CD1c-positive myeloid dendritic cell (primary cell): ENCODE results near the gene CRYL1.

ENCODE experiments used
- DNase-seq: peaks from one replicate; pipeline ENCODE4 v3.0.0-alpha.2; 2016; ENCODE audit errors: extremely low spot score

CRYL1 gene

DNA sequence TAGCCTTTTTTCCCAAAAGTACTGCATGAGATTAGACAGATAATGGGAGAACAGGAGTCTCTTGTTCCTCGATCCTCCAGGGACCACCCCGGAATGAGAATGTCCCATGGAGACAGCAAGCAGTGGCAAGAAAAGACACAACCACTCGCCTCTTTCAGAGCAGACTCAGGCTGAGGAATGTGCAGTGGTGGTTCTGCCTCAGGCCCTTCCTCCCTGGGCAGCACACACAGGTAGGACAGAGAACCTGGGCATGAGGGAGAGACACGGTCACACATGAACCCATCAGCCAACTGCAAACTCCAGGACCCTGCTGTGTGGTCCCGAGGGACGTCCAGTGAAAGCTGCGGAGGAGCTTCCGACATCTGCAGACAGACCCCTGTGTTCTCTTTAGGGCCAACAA lies 31.0 kb downstream of the CRYL1 start:
- no peak for DNase-seq

DNA sequence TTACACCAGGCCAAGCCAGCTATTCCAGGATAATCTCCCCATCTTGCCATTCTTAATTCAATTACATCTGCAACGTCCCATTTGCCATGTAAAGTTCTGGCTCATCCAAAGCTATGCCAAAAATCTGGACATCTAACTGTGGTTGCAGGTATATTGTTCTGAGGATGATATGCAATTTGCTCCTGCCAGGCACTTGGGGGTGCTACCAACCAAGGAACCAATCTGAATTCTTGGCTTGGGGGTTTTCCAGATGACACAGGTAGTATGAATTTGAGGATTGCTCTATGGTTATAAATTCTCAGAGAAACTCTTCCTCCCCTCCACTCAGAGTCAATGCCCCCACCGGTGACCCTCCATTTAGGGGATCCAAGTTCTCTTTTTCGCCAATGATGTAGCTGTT lies 33.0 kb downstream of the CRYL1 start:
- peak; percentile 28 for DNase-seq

GRCh38 chr13:20491926-20492435 lies 33.7 kb downstream of the CRYL1 start:
- DNase-seq, result no peak

DNA sequence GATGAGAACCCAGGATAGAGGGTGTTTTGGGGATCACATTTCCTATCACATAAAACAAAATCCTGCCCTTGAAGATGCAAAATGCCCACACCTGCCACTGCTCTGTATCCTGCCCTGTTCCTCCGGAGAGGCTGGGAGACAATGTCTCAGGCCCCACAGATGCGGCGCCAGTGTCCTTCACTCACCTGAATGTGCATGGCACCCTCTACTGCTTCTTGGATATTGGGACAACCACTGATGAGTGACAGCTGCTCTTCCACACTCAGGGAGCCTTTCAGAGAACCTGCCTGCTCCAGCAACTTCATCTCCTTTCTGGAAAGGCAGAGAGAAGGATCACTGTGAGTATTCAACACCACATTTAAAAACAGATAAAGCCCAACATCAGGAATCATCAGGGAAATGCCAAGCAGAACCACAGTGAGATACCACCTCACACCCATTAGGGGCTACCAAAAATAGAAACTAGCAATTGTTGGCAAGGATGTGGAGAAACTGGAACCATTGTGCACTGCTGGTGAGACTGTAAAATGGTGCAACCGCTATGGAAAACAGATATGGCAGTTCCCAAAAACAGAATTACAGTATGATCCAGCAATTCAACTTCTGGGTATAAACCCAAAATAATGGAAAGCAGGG lies 36.4 kb downstream of the CRYL1 start:
- no peak for DNase-seq

GRCh38 chr13:20487927-20488326 lies 37.7 kb downstream of the CRYL1 start:
- no peak for DNase-seq

GRCh38 chr13:20482787-20483186 lies 42.9 kb downstream of the CRYL1 start:
- no peak for DNase-seq

- no peak for DNase-seq
Observed at GRCh38 chr13:20482275-20482761, 43.3 kb downstream of the CRYL1 start.

- DNase-seq, result no peak
Observed at GRCh38 chr13:20477394-20477793, 48.3 kb downstream of the CRYL1 start.

DNA sequence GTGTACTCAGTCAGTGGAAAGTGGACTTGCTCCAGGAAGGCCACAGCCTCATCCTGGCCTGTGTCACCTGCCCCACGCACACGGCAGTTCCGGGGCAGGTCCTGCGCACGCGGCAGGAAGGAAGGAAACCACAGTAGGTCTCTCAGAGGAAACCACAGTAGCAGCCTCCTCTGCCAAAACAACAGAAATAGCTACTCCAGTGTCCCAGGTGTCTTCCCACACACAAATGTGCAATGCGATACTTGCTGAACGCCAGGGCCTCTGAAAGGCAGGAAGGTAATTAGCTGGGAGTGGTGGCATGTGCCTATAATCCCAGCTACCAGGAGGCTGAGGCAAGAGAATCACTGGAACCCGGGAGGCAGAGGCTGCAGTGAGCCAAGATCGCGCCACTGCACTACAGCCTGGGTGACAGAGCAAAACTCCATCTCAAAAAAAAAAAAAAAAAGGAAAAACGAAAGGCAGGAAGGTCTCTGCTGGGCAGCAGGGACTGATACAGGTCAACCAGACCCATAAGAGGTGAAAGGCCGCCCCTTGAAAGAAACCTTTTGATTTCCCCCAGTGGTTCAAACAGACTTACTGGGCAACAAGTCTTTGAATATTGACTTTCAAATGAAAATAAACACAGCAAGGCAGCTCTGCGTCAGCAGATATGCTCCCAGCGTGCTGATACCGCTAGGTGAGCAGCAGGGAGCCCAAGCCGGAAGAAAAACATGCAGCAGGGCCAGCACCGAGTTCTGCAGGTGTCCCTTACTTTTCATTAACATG lies 49.5 kb downstream of the CRYL1 start:
- DNase-seq, result peak; percentile 8

GRCh38 chr13:20474515-20474914 lies 51.1 kb downstream of the CRYL1 start:
- DNase-seq, result no peak

DNA sequence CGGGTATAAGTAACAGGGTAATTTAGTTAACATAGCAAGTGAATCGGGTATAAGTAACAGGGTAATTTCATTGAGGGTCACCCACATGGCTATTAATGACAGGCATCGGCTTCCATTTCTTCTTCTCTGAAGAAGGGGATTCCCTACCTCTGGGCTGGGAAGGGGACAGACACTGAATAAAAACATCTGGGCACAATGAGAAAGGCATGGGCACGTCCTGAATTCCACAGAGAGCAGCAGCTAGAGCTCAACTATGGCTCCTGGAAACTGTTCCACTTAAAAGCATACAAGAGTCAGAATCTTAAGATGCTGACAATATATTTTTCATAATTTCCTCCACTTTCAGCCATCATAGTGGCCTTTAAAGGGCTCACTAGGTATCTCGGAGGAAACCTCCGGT lies 51.8 kb downstream of the CRYL1 start:
- DNase-seq, result no peak

- DNase-seq, result no peak
Observed at GRCh38 chr13:20473139-20473538, 52.5 kb downstream of the CRYL1 start.

DNA sequence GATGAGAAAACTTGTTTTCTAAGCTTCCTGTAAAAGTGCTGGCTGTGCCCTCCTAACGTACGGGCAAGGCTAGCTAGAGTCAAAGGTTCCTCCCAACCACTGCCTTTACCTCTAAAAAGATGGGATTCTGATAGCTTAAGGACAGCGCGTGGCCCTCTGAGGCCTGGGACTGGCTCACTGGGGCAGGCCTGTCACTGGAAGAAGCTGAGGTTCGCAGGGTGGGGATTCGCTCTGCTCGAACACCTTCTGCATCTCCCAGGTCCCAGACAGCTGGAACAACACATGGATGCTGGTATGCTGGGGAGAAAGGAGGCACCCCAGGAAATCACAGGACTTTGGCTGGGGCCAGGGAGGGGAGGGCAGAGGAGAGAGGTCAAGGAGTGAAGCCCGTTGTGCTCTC lies 53.1 kb downstream of the CRYL1 start:
- DNase-seq, result no peak

DNA sequence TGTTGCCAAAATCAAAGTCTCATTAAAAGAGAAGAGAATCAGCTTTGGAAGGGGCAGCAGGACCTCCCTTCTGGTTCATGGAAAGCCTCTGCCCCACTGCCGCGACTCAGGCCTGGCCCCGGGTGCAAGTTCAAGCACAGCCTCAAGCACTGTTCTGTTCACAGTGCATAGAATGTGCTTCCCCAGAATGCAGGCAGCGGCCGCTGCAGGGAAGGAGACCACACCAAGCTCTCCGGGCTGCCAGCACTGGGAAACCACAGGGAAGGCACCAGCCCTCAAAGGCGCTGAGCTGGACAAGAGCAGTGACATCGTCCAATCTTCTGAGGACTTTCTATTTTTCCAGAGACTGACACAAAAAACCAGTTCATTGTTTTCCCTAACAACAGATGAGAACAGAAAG lies 55.5 kb downstream of the CRYL1 start:
- DNase-seq, result no peak

- no peak for DNase-seq
Observed at GRCh38 chr13:20466371-20466770, 59.3 kb downstream of the CRYL1 start.

DNA sequence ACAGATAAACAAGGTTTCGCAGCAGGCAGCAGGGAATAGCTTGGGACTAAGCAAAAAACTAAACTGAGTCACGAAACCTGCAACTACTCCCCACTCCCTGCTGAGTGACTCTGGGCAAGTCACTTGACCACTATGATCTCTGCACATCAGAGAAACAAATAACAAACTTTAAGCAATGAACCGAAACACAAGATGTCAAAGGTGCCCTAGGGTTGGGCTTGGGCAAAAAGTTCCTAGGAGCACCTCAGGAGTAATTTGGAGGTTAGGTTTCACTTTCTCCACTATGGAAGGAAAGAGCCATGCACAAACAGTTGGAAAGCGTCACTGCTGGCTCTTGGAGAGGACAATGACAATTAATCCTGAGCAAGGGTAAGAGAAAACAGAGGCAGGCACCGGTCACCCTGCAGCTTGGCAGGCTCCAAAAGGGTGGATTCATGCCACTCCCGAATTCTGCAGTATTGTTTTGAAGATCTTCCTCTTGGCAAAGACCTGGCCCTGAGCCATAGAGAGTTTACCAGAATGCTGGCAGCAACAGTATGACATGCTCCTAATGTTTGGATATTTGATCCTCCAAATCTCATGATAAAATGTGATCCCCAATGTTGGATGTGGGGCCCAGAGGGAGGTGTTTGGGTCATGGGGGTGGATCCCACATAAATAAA lies 60.3 kb downstream of the CRYL1 start:
- no peak for DNase-seq

DNA sequence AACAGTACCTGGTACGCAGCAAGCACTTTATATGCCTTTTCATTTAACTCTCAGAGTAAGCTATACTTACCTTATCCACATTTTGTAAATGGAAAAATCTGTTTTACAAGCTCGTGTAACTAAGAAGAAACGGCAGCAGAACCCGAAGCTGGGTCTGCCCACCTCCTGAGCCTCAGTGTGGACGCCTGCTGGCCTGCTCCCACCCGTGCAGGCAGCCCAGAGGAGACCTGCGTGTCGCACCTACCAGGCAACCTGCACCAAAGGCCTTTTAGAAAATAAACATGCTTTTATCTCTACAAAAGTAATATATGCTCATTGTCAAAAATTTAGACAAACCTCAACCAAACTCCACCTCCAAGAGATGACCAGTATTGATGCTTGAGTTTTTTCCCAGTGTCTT lies 62.7 kb downstream of the CRYL1 start:
- no peak for DNase-seq

DNA sequence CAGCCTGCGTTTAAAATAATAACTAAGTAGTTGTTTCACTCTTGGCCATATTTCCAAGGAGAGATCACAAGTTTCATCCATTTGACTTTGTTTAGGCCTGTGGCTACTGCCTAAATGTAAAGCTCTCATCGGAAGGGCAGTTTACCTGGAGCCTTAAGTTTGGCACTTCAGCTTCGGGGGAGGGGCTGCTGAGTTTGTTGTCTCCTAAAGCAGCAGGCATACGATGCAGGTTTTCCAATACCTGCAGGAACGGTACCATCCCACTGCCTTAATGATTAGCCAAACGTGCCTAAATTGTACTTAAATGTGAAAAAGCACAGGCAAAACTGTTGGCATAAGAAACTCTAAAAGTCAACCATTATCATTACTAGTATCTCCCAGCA lies 63.1 kb downstream of the CRYL1 start:
- DNase-seq, result no peak

DNA sequence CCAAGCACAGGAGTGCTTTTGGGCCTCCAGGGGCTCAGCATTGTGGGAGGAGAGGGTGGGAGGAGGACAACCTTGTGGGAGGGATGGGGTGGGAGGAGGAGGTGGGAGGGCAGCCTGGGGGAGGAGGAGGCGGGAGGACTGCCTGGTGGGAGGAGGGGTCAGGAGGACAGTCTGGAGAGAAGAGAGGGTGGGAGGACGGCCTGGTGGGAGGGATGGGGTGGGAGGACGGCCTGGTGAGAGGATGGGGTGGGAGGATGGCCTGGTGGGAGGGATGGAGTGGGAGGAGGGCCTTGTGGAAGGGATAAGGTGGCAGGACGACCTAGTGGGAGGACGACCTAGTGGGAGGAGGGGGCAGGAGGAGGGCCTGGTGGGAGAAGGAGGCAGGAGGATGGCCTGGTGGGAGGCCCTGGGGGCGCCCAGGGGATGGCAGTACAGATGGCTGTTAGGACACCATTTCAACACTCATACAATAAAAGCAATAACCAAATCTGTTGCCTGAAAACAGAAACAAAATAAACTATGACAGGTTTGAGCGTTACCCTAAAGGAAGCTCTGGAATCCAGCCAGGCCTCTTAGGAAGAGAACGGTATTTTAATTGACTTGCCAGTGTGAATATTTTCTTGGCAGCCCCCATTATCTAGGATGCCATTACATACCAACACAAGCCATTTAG lies 63.7 kb downstream of the CRYL1 start:
- no peak for DNase-seq

GRCh38 chr13:20461481-20461859 lies 64.2 kb downstream of the CRYL1 start:
- DNase-seq, result no peak

GRCh38 chr13:20460761-20461160 lies 64.9 kb downstream of the CRYL1 start:
- DNase-seq, result no peak

DNA sequence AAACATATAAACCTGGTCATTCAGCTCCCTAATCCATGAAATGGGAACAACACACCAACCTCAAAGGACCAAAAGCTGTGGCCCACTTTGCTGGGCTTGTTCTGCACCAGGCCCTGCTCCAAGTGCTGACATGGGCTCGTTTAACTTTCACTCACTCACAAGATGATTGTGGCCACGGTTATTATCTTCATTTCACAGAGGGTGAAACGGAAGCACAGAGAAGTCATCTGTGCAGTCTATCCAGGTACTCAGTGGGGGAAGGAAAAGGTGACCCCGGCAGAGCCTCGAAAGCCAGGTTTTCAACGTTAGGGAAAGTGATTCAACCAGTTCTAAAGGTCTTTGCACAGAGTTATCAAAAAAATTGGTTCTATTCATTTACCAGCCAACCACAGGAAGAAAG lies 68.0 kb downstream of the CRYL1 start:
- DNase-seq, result no peak
